ENCODE results near the gene ABCC3. TPM values are rescaled to one million over a fixed set of nuclear protein-coding genes. Genes with fewer than 3 reads are reported as not detected.

The ABCC3 gene
- total and polyA plus RNA-seq, 2 of the 8 experiments (the other 6 are each of a cell fraction or from before 2014, with no cell fraction given): 0.35 to 0.37 TPM

GRCh38 chr17:50585346-50585745 is 49.3 kb upstream of the ABCC3 start:
- no peak overlapping the region for H2BK15ac ChIP-seq (ENCODE audit: low read length)
- H2BK20ac ChIP-seq (ENCODE audit: low read length): 0 out of 2 replicates have a peak overlapping the region, but pooled peaks have one; percentile 32
- no peaks in the 10 kb centered on the region for H3K36me3 ChIP-seq (ENCODE audit: control insufficient read depth in 2 of 4, insufficient read depth in 4 of 4, low read length in 3 of 4)
- TF ChIP-seq HDAC6 (IDR thresholded peaks at IDR 0.05; ENCODE audit: low read depth, low read length) (no peak), SP2 (IDR thresholded peaks at IDR 0.05; ENCODE audit: low read length) (no peak), TAF7 (optimal IDR thresholded peaks at IDR 0.05; ENCODE audit: borderline replicate concordance, low read depth, low read length) (no peak), RAD21 (IDR thresholded peaks at IDR 0.05 in 1 of 2, conservative IDR thresholded peaks at IDR 0.05 in 1 of 2; ENCODE audit: low read depth in 2 of 2, low read length in 2 of 2) (no peak), E2F6 (IDR thresholded peaks at IDR 0.05) (no peak), RXRA (IDR thresholded peaks at IDR 0.05; ENCODE audit: insufficient read depth, low read depth, low read length) (no peak), GABPA (IDR thresholded peaks at IDR 0.05; ENCODE audit: borderline replicate concordance, insufficient read depth, low read length) (no peak)
- H4K91ac ChIP-seq (replicated peaks; ENCODE audit: insufficient read length, low read length): no peak overlapping the region
- no peak overlapping the region for H3K4ac ChIP-seq (replicated peaks; ENCODE audit: insufficient read length, low read depth, low read length)
- H4K5ac ChIP-seq (ENCODE audit: insufficient read length, low read depth, low read length): no peak overlapping the region
- no peaks in the 10 kb centered on the region for H3K79me2 ChIP-seq (ENCODE audit: control insufficient read depth in 1 of 2, insufficient read depth in 2 of 2, low read length in 2 of 2)
- POLR2A ChIA-PET (ENCODE audit: partially characterized antibody): interaction anchor here (1.5 kb wide), 1 partner anchor 11 kb away, joined by 4 read pairs; no protein-coding TSS in a partner anchor
- no peak overlapping the region for H3K9ac ChIP-seq (replicated peaks in 1 of 4; ENCODE audit: extremely low read depth in 1 of 4, low read depth in 3 of 4, low read length in 3 of 4)
- H2BK120ac ChIP-seq (replicated peaks; ENCODE audit: low read depth, low read length): no peak overlapping the region
- H2AK5ac ChIP-seq (ENCODE audit: low read depth, low read length): no peak overlapping the region
- 89% methylated on average over 4 of the region's 4 CpGs; no CpG with 5 or more reads in 1 of the 2 experiments for WGBS, 2 experiments (ENCODE audit: extremely low coverage in 1 of 2, insufficient coverage in 1 of 2, insufficient read length in 1 of 2, insufficient replicate concordance in 2 of 2, low coverage in 1 of 2, low lambda C conversion rate in 2 of 2, missing lambda C conversion rate in 1 of 2)
- no peak overlapping the region for H3K56ac ChIP-seq (replicated peaks; ENCODE audit: insufficient read length, low read depth, low read length)
- H2BK5ac ChIP-seq (ENCODE audit: low read depth, low read length): peak overlapping the region; percentile 63
- H3K4me2 ChIP-seq (ENCODE audit: insufficient read depth in 1 of 2, low read depth in 2 of 2, low read length in 2 of 2): no peak overlapping the region
- H2AFZ ChIP-seq (ENCODE audit: low read length): no peak overlapping the region
- H3K79me1 ChIP-seq (ENCODE audit: low read depth, low read length): no peaks in the 10 kb centered on the region
- H4K8ac ChIP-seq (ENCODE audit: extremely low read depth, insufficient read depth, low read length): no peak overlapping the region
- FAIRE-seq (no peak), DNase-seq (ENCODE audit: low read depth in 1 of 2, low spot score in 2 of 2) (no peak)
- H3K4me3 ChIP-seq (ENCODE audit: extremely low read depth in 1 of 4, insufficient read depth in 2 of 4, low read depth in 3 of 4, low read length in 4 of 4): no peak overlapping the region
- 0 out of 2 replicates have a peak overlapping the region, but pooled peaks have one; percentile 50 for H2BK12ac ChIP-seq (ENCODE audit: low read depth, low read length)
- H3K18ac ChIP-seq (ENCODE audit: extremely low read depth, low read length): no peak overlapping the region; the same call in 1 of the 2 replicates
- no peak overlapping the region for H3K23ac ChIP-seq (ENCODE audit: insufficient read length)
- CTCF ChIA-PET (ENCODE audit: partially characterized antibody): interaction anchor here (0.8 to 10.2 kb wide), 14 partner anchors 11 to 71 kb away, joined by 3 to 95 read pairs (median 6); no protein-coding TSS in a partner anchor
- H4K20me1 ChIP-seq (replicated peaks in 1 of 2; ENCODE audit: control insufficient read depth in 1 of 2, insufficient read depth in 2 of 2, low read length in 2 of 2): no peaks in the 10 kb centered on the region
- no peaks in the 10 kb centered on the region for H3K9me3 ChIP-seq (ENCODE audit: insufficient read depth in 2 of 2, low read depth in 1 of 2, low read length in 1 of 2)
- no peaks in the 10 kb centered on the region; a peak in 1 of 7 replicates for H3K27me3 ChIP-seq (replicated peaks in 1 of 4; ENCODE audit: control insufficient read depth in 3 of 4, extremely low read depth in 1 of 4, insufficient read depth in 3 of 4, low read length in 3 of 4)
- H3K14ac ChIP-seq (ENCODE audit: insufficient read length): no peak overlapping the region
- H3K4me1 ChIP-seq (replicated peaks in 1 of 4; ENCODE audit: control insufficient read depth in 3 of 4, insufficient read depth in 4 of 4, low read length in 3 of 4): peaks cover 0 to 20% (median 9%) of the 10 kb centered on the region in 4 experiments; a peak in 6 of 7 replicates
- H3K27ac ChIP-seq (ENCODE audit: low read depth, low read length): no peak overlapping the region
- H3K23me2 ChIP-seq (ENCODE audit: low read depth, low read length): no peaks in the 10 kb centered on the region

Data from H1 (cell line).